ENCODE results near the gene SLC25A40. TPM values are rescaled to one million over a fixed set of nuclear protein-coding genes. Genes with fewer than 3 reads are reported as not detected.
"Not testable (repeated sequence)": the region's sequence is repeated elsewhere in the genome, so short reads cannot be mapped to it uniquely, and the experiment has no call there.

SLC25A40 gene, protein sequence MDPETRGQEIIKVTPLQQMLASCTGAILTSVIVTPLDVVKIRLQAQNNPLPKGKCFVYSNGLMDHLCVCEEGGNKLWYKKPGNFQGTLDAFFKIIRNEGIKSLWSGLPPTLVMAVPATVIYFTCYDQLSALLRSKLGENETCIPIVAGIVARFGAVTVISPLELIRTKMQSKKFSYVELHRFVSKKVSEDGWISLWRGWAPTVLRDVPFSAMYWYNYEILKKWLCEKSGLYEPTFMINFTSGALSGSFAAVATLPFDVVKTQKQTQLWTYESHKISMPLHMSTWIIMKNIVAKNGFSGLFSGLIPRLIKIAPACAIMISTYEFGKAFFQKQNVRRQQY
- 9.5 TPM for polyA plus RNA-seq (2013, experiment 1 of 2)
- polyA plus RNA-seq (2013, experiment 2 of 2): 10.9 TPM

DNA sequence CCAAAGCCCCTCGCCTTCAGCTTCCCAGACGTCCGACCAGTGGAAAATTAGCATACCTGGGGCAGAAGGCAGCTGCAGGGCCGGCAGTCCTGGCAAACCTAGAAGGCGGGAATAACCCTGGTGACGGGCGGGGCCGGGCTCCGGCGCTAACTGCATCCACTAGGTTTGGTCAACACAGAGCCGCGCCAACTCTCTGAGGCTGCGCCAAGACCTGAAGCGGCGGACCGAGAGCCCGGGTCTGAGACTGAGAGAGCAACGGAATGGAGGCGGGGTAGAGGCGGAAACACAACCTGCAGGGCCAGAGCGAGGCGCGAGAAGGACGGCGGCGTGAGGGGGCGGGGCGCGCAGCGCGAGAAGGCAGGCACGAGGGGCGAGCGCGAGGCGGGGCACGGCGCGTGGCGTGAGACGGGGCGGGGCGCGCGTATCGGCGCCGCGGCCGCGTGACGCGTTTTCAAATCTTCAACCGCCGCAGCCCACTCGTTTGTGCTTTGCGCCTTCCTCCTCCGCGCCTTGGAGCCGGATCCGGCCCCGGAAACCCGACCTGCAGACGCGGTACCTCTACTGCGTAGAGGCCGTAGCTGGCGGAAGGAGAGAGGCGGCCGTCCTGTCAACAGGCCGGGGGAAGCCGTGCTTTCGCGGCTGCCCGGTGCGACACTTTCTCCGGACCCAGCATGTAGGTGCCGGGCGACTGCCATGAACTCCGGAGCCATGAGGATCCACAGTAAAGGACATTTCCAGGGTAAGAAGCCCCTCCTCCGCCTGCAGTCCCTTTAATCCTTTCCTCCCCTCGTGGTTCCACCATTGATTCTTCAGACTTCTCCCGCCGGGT, at the start of gene SLC25A40, which contains the start of gene DBF4:
Gene SLC25A40 (minus strand): TSS at position 321 of the 829 bp plus-strand sequence. CDS start 17,633 bp downstream, outside the sequence.
Gene DBF4 (plus strand): TSS at position 454 of the 829 bp plus-strand sequence. CDS start 240 bp downstream, at position 694.
- Histone ChIP-seq H4K8ac (ENCODE audit: low read depth, low read length) (no peak within 1 kb of the TSS), H3K4me3 (ENCODE audit: low read length) (peak within 1 kb of the TSS; percentile 75), H3K27ac (ENCODE audit: low read depth, low read length) (peak within 1 kb of the TSS; percentile 99), H2AK5ac (ENCODE audit: low read length) (no peak within 1 kb of the TSS), H4K5ac (ENCODE audit: low read length) (no peak within 1 kb of the TSS), H3K4me1 (ENCODE audit: control insufficient read depth, low read depth, low read length) (peaks cover 4% of the 10 kb centered on the region), H3K9ac (ENCODE audit: low read length) (peak within 1 kb of the TSS; percentile 83), H3K23ac (ENCODE audit: low read length) (peak within 1 kb of the TSS; percentile 48), H3K18ac (ENCODE audit: low read length) (peak within 1 kb of the TSS; percentile 70), H2BK120ac (ENCODE audit: low read depth, low read length) (peak within 1 kb of the TSS; percentile 86), H3K79me2 (ENCODE audit: control insufficient read depth, insufficient read depth, low read length) (peaks cover 41% of the 10 kb centered on the region), H2BK15ac (replicated peaks; ENCODE audit: low read depth) (no peak within 1 kb of the TSS), H3K27me3 (ENCODE audit: insufficient read depth, low read length, poor library complexity) (no peaks in the 10 kb centered on the region), H3K79me1 (ENCODE audit: low read length) (peaks cover 6% of the 10 kb centered on the region), H3K4ac (ENCODE audit: low read depth, low read length) (peak within 1 kb of the TSS; percentile 4), H3K36me3 (ENCODE audit: control insufficient read depth, insufficient read depth, low read length) (no peaks in the 10 kb centered on the region), H3K4me2 (ENCODE audit: low read length) (peak within 1 kb of the TSS; percentile 77), H2BK5ac (ENCODE audit: low read length) (peak within 1 kb of the TSS; percentile 17), H3K56ac (ENCODE audit: low read length) (peak within 1 kb of the TSS; percentile 89)
- WGBS (ENCODE audit: extremely low coverage, insufficient coverage, low lambda C conversion rate): no CpG with 5 or more reads among the region's 84 CpGs
- peak; percentile 98 for DNase-seq

DNA sequence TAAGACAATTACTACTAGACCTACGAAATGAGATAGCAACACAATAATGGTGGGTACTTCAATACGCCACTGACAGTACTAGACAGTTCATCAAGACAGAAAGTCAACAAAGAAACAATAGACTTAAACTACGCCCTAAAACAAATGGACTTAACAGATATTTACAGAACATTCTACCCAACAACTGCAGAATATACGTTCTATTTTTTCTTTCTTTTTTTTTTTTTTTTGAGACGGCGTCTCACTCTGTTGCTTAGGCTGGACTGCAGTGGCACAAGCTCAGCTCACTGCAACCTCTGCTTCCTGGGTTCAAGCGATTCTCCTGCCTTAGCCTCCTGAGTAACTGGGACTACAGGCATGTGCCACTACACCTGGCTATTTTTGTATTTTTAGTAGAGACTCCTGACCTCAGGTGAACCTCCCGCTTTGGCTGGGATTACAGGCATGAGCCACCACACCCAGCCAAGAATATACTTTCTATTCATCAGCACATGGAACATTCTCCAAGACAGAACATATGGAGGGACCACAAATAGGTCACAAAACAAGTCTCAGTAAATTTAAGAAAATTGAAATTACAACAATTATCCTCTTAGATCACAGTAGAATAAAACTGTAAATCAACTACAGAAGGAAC, 46.7 kb upstream of the SLC25A40 start:
- DNase-seq; H3K79me2 ChIP-seq (ENCODE audit: control insufficient read depth, insufficient read depth, low read length); H3K36me3 ChIP-seq (ENCODE audit: control insufficient read depth, insufficient read depth, low read length); H3K4me1 ChIP-seq (ENCODE audit: control insufficient read depth, low read depth, low read length); H3K4me2 ChIP-seq (ENCODE audit: low read length); H4K8ac ChIP-seq (ENCODE audit: low read depth, low read length); H3K9ac ChIP-seq (ENCODE audit: low read length); H3K27me3 ChIP-seq (ENCODE audit: insufficient read depth, low read length, poor library complexity); H4K5ac ChIP-seq (ENCODE audit: low read length); H3K27ac ChIP-seq (ENCODE audit: low read depth, low read length); H3K4ac ChIP-seq (ENCODE audit: low read depth, low read length); H2AK5ac ChIP-seq (ENCODE audit: low read length); H3K18ac ChIP-seq (ENCODE audit: low read length); H3K56ac ChIP-seq (ENCODE audit: low read length); H2BK5ac ChIP-seq (ENCODE audit: low read length); H2BK15ac ChIP-seq (replicated peaks; ENCODE audit: low read depth); H2BK120ac ChIP-seq (ENCODE audit: low read depth, low read length); H3K23ac ChIP-seq (ENCODE audit: low read length); H3K4me3 ChIP-seq (ENCODE audit: low read length); H3K79me1 ChIP-seq (ENCODE audit: low read length): not testable (repeated sequence)
- WGBS (ENCODE audit: extremely low coverage, insufficient coverage, low lambda C conversion rate): no CpG with 5 or more reads among the region's 8 CpGs

DNA sequence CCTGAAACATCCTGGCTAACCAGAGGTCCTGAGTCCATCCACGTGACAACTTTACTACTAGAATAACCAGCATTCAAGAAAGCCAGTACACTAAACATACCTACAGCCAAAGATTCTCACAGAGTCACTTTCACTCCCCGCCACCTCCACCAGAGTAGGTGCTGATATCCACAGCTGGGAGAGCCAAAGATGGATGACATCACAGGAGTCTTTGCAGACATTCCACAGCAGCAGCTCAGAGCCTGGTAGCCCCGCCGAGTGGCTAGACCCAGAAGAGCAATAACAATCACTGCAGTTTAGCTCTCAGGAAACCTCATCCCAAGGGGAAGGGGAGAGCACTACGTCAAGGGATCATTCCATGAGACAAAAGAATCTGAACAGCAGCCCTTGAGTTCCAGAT, 44.4 kb upstream of the SLC25A40 start:
- H3K9ac ChIP-seq (ENCODE audit: low read length): no peak overlapping the region
- no peak overlapping the region for H3K27ac ChIP-seq (ENCODE audit: low read depth, low read length)
- no peak overlapping the region for H3K4me2 ChIP-seq (ENCODE audit: low read length)
- no peaks in the 10 kb centered on the region for H3K79me2 ChIP-seq (ENCODE audit: control insufficient read depth, insufficient read depth, low read length)
- H3K79me1 ChIP-seq (ENCODE audit: low read length): no peaks in the 10 kb centered on the region
- peak; percentile 55 for DNase-seq
- no CpG with 5 or more reads among the region's 5 CpGs for WGBS (ENCODE audit: extremely low coverage, insufficient coverage, low lambda C conversion rate)
- H2BK120ac ChIP-seq (ENCODE audit: low read depth, low read length): no peak overlapping the region
- H4K8ac ChIP-seq (ENCODE audit: low read depth, low read length): no peak overlapping the region
- H3K4me1 ChIP-seq (ENCODE audit: control insufficient read depth, low read depth, low read length): no peaks in the 10 kb centered on the region
- H3K27me3 ChIP-seq (ENCODE audit: insufficient read depth, low read length, poor library complexity): no peaks in the 10 kb centered on the region
- no peak overlapping the region for H3K23ac ChIP-seq (ENCODE audit: low read length)
- no peak overlapping the region for H4K5ac ChIP-seq (ENCODE audit: low read length)
- no peak overlapping the region for H2BK15ac ChIP-seq (replicated peaks; ENCODE audit: low read depth)
- no peak overlapping the region for H3K56ac ChIP-seq (ENCODE audit: low read length)
- H3K18ac ChIP-seq (ENCODE audit: low read length): no peak overlapping the region
- H3K4ac ChIP-seq (ENCODE audit: low read depth, low read length): no peak overlapping the region
- H2BK5ac ChIP-seq (ENCODE audit: low read length): no peak overlapping the region
- H2AK5ac ChIP-seq (ENCODE audit: low read length): no peak overlapping the region
- H3K36me3 ChIP-seq (ENCODE audit: control insufficient read depth, insufficient read depth, low read length): no peaks in the 10 kb centered on the region
- H3K4me3 ChIP-seq (ENCODE audit: low read length): no peak overlapping the region

DNA sequence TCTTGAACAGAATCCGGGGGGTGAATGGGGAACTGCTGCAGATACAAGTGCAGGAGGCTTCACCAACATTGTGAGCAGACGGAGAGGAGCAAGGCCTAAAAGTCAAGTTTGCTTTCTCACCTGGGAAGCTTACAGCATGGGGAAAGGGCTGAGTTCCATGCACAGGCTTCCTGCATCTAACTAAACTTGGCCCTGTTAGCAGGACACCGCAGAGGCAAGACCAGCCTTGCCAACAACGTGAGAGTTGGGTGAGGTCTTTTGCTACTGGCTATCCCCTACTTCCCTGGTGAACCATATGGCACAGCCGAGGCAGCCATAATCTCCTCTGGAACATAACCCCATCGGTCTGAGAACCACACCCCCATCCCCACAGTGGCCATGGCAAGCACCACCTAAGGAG, 43.7 kb upstream of the SLC25A40 start:
- no CpG with 5 or more reads among the region's 6 CpGs for WGBS (ENCODE audit: extremely low coverage, insufficient coverage, low lambda C conversion rate)
- no peak overlapping the region for H3K4me3 ChIP-seq (ENCODE audit: low read length)
- no peaks in the 10 kb centered on the region for H3K79me2 ChIP-seq (ENCODE audit: control insufficient read depth, insufficient read depth, low read length)
- no peak overlapping the region for H3K4me2 ChIP-seq (ENCODE audit: low read length)
- H3K9ac ChIP-seq (ENCODE audit: low read length): no peak overlapping the region
- H3K4me1 ChIP-seq (ENCODE audit: control insufficient read depth, low read depth, low read length): no peaks in the 10 kb centered on the region
- no peak overlapping the region for H3K23ac ChIP-seq (ENCODE audit: low read length)
- H3K18ac ChIP-seq (ENCODE audit: low read length): no peak overlapping the region
- no peak overlapping the region for H2BK120ac ChIP-seq (ENCODE audit: low read depth, low read length)
- no peak overlapping the region for H4K5ac ChIP-seq (ENCODE audit: low read length)
- H2BK15ac ChIP-seq (replicated peaks; ENCODE audit: low read depth): no peak overlapping the region
- H3K27ac ChIP-seq (ENCODE audit: low read depth, low read length): no peak overlapping the region
- no peaks in the 10 kb centered on the region for H3K27me3 ChIP-seq (ENCODE audit: insufficient read depth, low read length, poor library complexity)
- no peak overlapping the region for H2BK5ac ChIP-seq (ENCODE audit: low read length)
- no peak overlapping the region for H2AK5ac ChIP-seq (ENCODE audit: low read length)
- H4K8ac ChIP-seq (ENCODE audit: low read depth, low read length): no peak overlapping the region
- no peak overlapping the region for H3K4ac ChIP-seq (ENCODE audit: low read depth, low read length)
- no peak overlapping the region for H3K56ac ChIP-seq (ENCODE audit: low read length)
- no peaks in the 10 kb centered on the region for H3K36me3 ChIP-seq (ENCODE audit: control insufficient read depth, insufficient read depth, low read length)
- DNase-seq: no peak
- no peaks in the 10 kb centered on the region for H3K79me1 ChIP-seq (ENCODE audit: low read length)

DNA sequence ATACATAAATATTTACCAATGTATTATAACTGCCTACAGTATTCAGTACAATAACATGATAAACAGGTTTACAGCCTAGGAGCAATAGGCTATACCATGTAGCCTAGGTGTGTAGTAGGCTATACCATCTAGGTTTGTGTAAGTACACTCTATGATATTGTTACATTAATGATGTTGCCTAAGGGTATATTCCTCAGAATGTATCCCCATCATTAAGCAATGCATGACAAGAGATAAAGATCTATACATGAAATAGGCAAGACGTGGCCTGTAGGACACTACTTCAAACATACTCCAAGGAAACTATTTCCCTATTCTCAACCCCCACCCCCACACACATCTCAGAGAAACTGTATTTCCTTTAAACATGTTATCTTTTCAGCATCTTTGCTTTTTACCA, 42.6 kb upstream of the SLC25A40 start:
- Histone ChIP-seq H2BK5ac (ENCODE audit: low read length) (no peak overlapping the region), H3K4me2 (ENCODE audit: low read length) (no peak overlapping the region), H3K56ac (ENCODE audit: low read length) (no peak overlapping the region), H3K36me3 (ENCODE audit: control insufficient read depth, insufficient read depth, low read length) (no peaks in the 10 kb centered on the region), H3K4me1 (ENCODE audit: control insufficient read depth, low read depth, low read length) (no peaks in the 10 kb centered on the region), H3K27ac (ENCODE audit: low read depth, low read length) (no peak overlapping the region), H3K9ac (ENCODE audit: low read length) (no peak overlapping the region), H3K4ac (ENCODE audit: low read depth, low read length) (no peak overlapping the region), H3K79me1 (ENCODE audit: low read length) (no peaks in the 10 kb centered on the region), H2BK120ac (ENCODE audit: low read depth, low read length) (no peak overlapping the region), H3K27me3 (ENCODE audit: insufficient read depth, low read length, poor library complexity) (no peaks in the 10 kb centered on the region), H3K18ac (ENCODE audit: low read length) (no peak overlapping the region), H4K5ac (ENCODE audit: low read length) (no peak overlapping the region), H2BK15ac (replicated peaks; ENCODE audit: low read depth) (no peak overlapping the region), H3K4me3 (ENCODE audit: low read length) (no peak overlapping the region), H3K79me2 (ENCODE audit: control insufficient read depth, insufficient read depth, low read length) (no peaks in the 10 kb centered on the region), H3K23ac (ENCODE audit: low read length) (no peak overlapping the region), H2AK5ac (ENCODE audit: low read length) (no peak overlapping the region), H4K8ac (ENCODE audit: low read depth, low read length) (no peak overlapping the region)
- no CpG with 5 or more reads among the region's 1 CpG for WGBS (ENCODE audit: extremely low coverage, insufficient coverage, low lambda C conversion rate)
- no peak for DNase-seq
